Activated naive CD8-positive, alpha-beta T cell (primary cell): Measurements from ENCODE around the gene EPHB1.
A peak's percentile ranks its signal among the peaks of the same experiment; 100 is the strongest.

Experiments
- H3K27ac Mint-ChIP-seq: one replicate; pipeline ENCODE4 v1.8.0; 2021; ENCODE audit warnings: mixed read lengths
- H3K27me3 Mint-ChIP-seq: one replicate; pipeline ENCODE4 v1.8.0; 2021; ENCODE audit warnings: mixed read lengths
- H3K36me3 Mint-ChIP-seq: one replicate; pipeline ENCODE4 v1.8.0; 2021; ENCODE audit warnings: mixed read lengths
- H3K4me1 Mint-ChIP-seq: one replicate; pipeline ENCODE4 v1.8.0; 2021; ENCODE audit warnings: low read depth, mixed read lengths
- H3K4me3 Mint-ChIP-seq: one replicate; pipeline ENCODE4 v1.8.0; 2021; ENCODE audit warnings: mild to moderate bottlenecking, mixed read lengths
- H3K9me3 Mint-ChIP-seq: one replicate; pipeline ENCODE4 v1.8.0; 2021; ENCODE audit warnings: low read depth, mixed read lengths

Gene EPHB1

DNA sequence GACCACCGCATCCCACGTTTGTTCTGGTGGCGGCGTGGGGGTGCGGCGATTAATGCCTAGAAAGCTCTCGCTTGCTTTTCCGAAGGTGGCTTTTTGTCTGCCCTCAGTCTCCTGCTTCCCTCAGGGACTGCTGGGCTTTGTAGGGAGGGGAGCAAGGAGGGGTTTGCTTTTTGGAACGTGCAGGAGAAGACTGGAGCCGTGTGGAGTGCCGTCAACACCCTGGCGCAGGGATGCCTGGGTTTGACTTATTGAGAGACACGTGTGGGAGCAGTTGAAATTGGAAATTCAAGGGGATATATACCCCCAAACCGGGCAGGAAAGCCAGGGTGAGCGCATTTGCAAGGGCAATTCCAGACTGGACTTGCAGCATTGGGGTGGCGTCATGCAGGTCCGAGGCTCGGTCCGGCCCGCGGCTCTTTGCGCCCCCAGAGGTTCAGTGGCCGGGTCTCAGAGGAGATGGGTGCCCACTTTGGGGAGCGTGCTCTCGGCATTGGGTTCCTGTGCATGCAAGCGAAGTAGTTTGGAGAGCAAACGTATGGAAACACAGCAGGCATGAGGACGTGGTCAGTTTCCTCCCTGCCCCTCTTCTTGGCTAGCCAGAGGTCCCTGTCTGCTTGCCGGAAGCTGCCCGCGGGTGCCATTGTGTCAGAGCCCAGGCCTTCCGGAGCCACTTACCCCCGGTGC, 2.1 kb downstream of the EPHB1 start:
- Mint-ChIP-seq H3K27ac (no peak overlapping the region), H3K9me3 (no peaks in the 10 kb centered on the region), H3K27me3 (peaks cover 19% of the 10 kb centered on the region), H3K4me1 (peaks cover 11% of the 10 kb centered on the region), H3K36me3 (no peaks in the 10 kb centered on the region), H3K4me3 (peak overlapping the region; percentile 43)

DNA sequence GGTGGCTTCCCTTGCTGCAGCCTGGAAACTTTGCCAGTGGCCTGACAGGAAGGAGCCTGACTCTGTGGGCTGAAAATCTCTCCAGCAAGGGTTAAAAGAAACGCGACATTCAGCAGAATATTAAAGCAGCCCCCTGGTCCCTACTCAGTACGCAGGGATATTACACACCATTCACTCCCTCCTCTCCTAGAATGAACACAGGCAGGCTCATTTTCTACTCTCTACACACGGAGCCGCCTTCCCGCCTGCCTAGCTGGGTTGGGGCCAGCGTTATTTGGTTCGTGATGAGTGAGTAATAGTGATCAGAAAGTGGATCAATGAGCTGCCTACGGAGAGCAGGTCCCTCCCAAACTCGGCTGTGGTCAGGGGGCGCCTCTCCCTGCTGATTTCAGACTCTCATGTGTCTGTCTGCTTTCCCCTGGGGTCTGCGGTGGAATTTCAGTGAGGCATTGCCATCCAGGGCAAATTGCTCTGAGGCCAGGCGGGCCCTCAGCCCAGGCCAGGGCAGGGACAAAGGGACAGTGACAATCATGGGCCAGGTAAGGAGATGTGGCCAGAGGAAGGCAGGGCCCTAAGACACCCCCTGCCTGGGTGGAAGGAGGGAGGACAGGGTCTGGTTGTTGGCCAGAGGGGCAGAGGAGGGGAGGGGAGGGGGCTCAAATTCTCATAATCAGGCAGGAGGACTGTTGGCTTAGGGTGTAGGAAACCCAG, 2.8 kb downstream of the EPHB1 start:
- H3K27ac Mint-ChIP-seq: no peak overlapping the region
- H3K4me3 Mint-ChIP-seq: no peak overlapping the region
- H3K9me3 Mint-ChIP-seq: no peaks in the 10 kb centered on the region
- no peaks in the 10 kb centered on the region for H3K36me3 Mint-ChIP-seq
- H3K4me1 Mint-ChIP-seq: peaks cover 11% of the 10 kb centered on the region
- H3K27me3 Mint-ChIP-seq: peaks cover 17% of the 10 kb centered on the region

- H3K9me3 Mint-ChIP-seq: no peaks in the 10 kb centered on the region
- no peak overlapping the region for H3K4me3 Mint-ChIP-seq
- H3K27ac Mint-ChIP-seq: no peak overlapping the region
- H3K27me3 Mint-ChIP-seq: peaks cover 13% of the 10 kb centered on the region
- no peaks in the 10 kb centered on the region for H3K36me3 Mint-ChIP-seq
- H3K4me1 Mint-ChIP-seq: peaks cover 11% of the 10 kb centered on the region
Measured at GRCh38 chr3:134798681-134799311, 3.7 kb downstream of the EPHB1 start.

GRCh38 chr3:134799393-134799792, 4.3 kb downstream of the EPHB1 start:
- Mint-ChIP-seq H3K27me3 (peaks cover 12% of the 10 kb centered on the region), H3K36me3 (no peaks in the 10 kb centered on the region), H3K9me3 (no peaks in the 10 kb centered on the region), H3K4me1 (peaks cover 11% of the 10 kb centered on the region), H3K4me3 (no peak overlapping the region), H3K27ac (no peak overlapping the region)

GRCh38 chr3:134801204-134801958, 6.3 kb downstream of the EPHB1 start:
- no peak overlapping the region for H3K4me3 Mint-ChIP-seq
- peaks cover 13% of the 10 kb centered on the region for H3K27me3 Mint-ChIP-seq
- no peaks in the 10 kb centered on the region for H3K9me3 Mint-ChIP-seq
- no peak overlapping the region for H3K27ac Mint-ChIP-seq
- peaks cover 3% of the 10 kb centered on the region for H3K4me1 Mint-ChIP-seq
- no peaks in the 10 kb centered on the region for H3K36me3 Mint-ChIP-seq

GRCh38 chr3:134802428-134803050, 7.5 kb downstream of the EPHB1 start:
- Mint-ChIP-seq H3K27me3 (peaks cover 9% of the 10 kb centered on the region), H3K9me3 (no peaks in the 10 kb centered on the region), H3K4me3 (no peak overlapping the region), H3K4me1 (no peaks in the 10 kb centered on the region), H3K27ac (no peak overlapping the region), H3K36me3 (no peaks in the 10 kb centered on the region)

GRCh38 chr3:134803051-134803505, 8.0 kb downstream of the EPHB1 start:
- Mint-ChIP-seq H3K4me1 (no peaks in the 10 kb centered on the region), H3K9me3 (no peaks in the 10 kb centered on the region), H3K27me3 (peaks cover 4% of the 10 kb centered on the region), H3K27ac (no peak overlapping the region), H3K36me3 (no peaks in the 10 kb centered on the region), H3K4me3 (no peak overlapping the region)

GRCh38 chr3:134803652-134804051, 8.6 kb downstream of the EPHB1 start:
- Mint-ChIP-seq H3K27me3 (peaks cover 4% of the 10 kb centered on the region), H3K27ac (no peak overlapping the region), H3K9me3 (no peaks in the 10 kb centered on the region), H3K4me3 (no peak overlapping the region), H3K36me3 (no peaks in the 10 kb centered on the region), H3K4me1 (no peaks in the 10 kb centered on the region)

DNA sequence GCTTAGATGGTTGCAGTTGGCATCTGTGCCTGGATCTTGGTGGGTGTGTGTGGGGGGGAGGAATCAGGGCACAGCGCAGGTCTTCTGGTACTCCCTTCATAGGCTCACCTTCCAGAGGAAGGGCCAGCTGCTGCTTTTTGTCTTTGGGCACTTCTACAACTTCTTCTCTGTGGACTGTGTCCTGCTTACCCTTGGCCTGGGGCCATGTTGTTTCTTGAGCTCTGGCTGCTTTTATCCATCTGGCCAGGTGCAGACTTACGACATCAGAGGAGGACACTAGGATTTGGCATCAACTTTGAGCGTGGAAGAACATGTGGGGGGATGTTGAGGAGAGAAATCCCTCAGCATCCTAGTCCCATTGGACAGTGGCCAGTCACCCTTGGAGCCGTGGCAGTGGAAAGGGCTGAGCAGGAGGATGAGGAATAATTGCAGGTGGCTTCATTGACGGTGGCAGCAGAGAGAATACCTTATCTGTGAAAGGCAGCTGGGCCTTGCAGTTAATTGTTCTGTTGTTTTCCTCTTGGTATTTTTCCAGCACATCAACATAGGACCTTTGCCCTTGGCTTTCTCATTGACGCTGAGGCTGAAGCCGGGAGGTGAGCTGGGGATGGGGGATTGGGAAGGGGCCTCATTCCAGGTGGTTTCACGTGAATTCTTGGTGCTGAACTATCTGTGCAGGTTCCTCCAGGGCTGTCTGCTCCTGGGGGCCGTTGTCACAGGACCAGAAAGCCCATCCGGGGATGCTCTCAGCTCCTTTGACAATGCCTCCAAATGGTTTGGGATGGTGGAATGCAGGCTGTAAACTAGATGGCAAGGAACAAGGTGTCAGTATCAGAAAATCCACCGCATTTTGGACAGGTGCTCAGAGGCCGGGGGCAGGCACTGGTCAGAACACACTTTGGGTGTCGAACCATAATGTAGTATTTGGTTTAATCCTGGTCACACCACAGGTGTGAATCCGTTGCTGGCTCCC, 9.7 kb downstream of the EPHB1 start:
- Mint-ChIP-seq H3K4me3 (no peak overlapping the region), H3K27ac (no peak overlapping the region), H3K27me3 (peaks cover 4% of the 10 kb centered on the region), H3K36me3 (no peaks in the 10 kb centered on the region), H3K4me1 (no peaks in the 10 kb centered on the region), H3K9me3 (no peaks in the 10 kb centered on the region)

- Mint-ChIP-seq H3K27ac (no peak overlapping the region), H3K27me3 (peaks cover 4% of the 10 kb centered on the region), H3K36me3 (no peaks in the 10 kb centered on the region), H3K4me3 (no peak overlapping the region), H3K4me1 (no peaks in the 10 kb centered on the region), H3K9me3 (no peaks in the 10 kb centered on the region)
Measured at GRCh38 chr3:134807189-134807588, 12.1 kb downstream of the EPHB1 start.

- Mint-ChIP-seq H3K4me1 (no peaks in the 10 kb centered on the region), H3K27ac (no peak overlapping the region), H3K9me3 (no peaks in the 10 kb centered on the region)
Measured at GRCh38 chr3:134808835-134809234, 13.8 kb downstream of the EPHB1 start.

GRCh38 chr3:134809427-134810051, 14.5 kb downstream of the EPHB1 start:
- H3K4me3 Mint-ChIP-seq: no peak overlapping the region
- no peak overlapping the region for H3K27ac Mint-ChIP-seq
- H3K27me3 Mint-ChIP-seq: peaks cover 4% of the 10 kb centered on the region
- no peaks in the 10 kb centered on the region for H3K9me3 Mint-ChIP-seq
- H3K4me1 Mint-ChIP-seq: no peaks in the 10 kb centered on the region
- H3K36me3 Mint-ChIP-seq: no peaks in the 10 kb centered on the region

More at GRCh38 chr3:134808835-134809234, 13.8 kb downstream of the EPHB1 start:
- no peak overlapping the region for H3K4me3 Mint-ChIP-seq
- H3K36me3 Mint-ChIP-seq: no peaks in the 10 kb centered on the region
- H3K27me3 Mint-ChIP-seq: peaks cover 4% of the 10 kb centered on the region

DNA sequence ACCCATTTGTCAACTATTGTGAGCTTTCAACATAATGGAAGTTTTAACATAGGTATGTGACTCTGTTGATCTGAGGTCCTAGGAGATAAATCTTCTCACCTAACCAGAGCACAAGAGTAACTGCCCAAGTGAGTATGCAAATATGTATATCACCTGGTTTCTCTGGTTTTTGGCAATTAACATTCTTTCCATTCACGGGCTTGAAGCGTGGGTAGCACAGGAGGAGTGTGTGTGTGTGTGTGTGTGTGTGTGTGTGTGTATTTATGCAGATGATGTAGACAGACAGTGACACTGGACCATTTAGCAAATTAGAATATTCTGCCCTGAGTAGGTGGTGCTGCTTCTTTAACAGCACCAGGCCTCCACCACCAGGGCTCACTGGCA, 15.0 kb downstream of the EPHB1 start:
- Mint-ChIP-seq H3K27me3 (peaks cover 2% of the 10 kb centered on the region), H3K9me3 (no peaks in the 10 kb centered on the region), H3K27ac (no peak overlapping the region), H3K36me3 (no peaks in the 10 kb centered on the region), H3K4me3 (no peak overlapping the region), H3K4me1 (no peaks in the 10 kb centered on the region)
